ENCODE measurements around the gene RIC1. TPM values are rescaled to one million over a fixed set of nuclear protein-coding genes. Genes with fewer than 3 reads are reported as not detected.

RIC1 gene
- total and polyA plus RNA-seq, 2 of the 13 experiments (the other 11 are each of a cell fraction or from before 2014, with no cell fraction given) = 18.2 to 19.0 TPM

GRCh38 chr9:5721279-5722087 is 92.6 kb downstream of the RIC1 start (continued):
- TF ChIP-seq, protein P1, sequence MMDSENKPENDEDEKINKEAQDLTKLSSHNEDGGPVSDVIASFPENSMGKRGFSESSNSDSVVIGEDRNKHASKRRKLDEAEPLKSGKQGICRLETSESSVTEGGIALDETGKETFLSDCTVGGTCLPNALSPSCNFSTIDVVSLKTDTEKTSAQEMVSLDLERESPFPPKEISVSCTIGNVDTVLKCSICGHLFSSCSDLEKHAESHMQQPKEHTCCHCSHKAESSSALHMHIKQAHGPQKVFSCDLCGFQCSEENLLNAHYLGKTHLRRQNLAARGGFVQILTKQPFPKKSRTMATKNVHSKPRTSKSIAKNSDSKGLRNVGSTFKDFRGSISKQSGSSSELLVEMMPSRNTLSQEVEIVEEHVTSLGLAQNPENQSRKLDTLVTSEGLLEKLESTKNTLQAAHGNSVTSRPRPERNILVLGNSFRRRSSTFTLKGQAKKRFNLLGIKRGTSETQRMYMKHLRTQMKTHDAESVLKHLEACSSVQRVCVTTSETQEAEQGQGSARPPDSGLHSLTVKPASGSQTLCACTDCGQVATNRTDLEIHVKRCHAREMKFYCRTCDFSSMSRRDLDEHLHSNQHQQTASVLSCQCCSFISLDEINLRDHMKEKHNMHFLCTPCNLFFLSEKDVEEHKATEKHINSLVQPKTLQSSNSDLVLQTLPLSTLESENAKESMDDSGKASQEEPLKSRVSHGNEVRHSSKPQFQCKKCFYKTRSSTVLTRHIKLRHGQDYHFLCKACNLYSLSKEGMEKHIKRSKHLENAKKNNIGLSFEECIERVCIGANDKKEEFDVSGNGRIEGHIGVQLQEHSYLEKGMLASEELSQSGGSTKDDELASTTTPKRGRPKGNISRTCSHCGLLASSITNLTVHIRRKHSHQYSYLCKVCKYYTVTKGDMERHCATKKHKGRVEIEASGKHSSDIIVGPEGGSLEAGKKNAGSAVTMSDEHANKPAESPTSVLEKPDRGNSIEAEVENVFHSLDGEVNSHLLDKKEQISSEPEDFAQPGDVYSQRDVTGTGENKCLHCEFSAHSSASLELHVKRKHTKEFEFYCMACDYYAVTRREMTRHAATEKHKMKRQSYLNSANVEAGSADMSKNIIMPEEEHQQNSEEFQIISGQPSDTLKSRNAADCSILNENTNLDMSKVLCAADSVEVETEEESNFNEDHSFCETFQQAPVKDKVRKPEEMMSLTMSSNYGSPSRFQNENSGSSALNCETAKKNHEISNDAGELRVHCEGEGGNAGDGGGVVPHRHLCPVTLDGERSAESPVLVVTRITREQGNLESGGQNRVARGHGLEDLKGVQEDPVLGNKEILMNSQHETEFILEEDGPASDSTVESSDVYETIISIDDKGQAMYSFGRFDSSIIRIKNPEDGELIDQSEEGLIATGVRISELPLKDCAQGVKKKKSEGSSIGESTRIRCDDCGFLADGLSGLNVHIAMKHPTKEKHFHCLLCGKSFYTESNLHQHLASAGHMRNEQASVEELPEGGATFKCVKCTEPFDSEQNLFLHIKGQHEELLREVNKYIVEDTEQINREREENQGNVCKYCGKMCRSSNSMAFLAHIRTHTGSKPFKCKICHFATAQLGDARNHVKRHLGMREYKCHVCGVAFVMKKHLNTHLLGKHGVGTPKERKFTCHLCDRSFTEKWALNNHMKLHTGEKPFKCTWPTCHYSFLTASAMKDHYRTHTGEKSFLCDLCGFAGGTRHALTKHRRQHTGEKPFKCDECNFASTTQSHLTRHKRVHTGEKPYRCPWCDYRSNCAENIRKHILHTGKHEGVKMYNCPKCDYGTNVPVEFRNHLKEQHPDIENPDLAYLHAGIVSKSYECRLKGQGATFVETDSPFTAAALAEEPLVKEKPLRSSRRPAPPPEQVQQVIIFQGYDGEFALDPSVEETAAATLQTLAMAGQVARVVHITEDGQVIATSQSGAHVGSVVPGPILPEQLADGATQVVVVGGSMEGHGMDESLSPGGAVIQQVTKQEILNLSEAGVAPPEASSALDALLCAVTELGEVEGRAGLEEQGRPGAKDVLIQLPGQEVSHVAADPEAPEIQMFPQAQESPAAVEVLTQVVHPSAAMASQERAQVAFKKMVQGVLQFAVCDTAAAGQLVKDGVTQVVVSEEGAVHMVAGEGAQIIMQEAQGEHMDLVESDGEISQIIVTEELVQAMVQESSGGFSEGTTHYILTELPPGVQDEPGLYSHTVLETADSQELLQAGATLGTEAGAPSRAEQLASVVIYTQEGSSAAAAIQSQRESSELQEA (CRISPR knock-in tag; IDR thresholded peaks at IDR 0.05; ENCODE audit: not compliant biosample characterization) = no peak
- TF ChIP-seq SALL2 (CRISPR knock-in tag; IDR thresholded peaks at IDR 0.05) = 0 out of 2 replicates have a peak, but pooled peaks have one; percentile 48
- no peak for TF ChIP-seq ZNF563 (CRISPR knock-in tag; IDR thresholded peaks at IDR 0.05)
- TF ChIP-seq MAFG (CRISPR knock-in tag; IDR thresholded peaks at IDR 0.05) = no peak
- TF ChIP-seq ZFP82 (CRISPR knock-in tag; IDR thresholded peaks at IDR 0.05; ENCODE audit: borderline replicate concordance) = no peak; the same call in 1 of the 2 replicates
- TF ChIP-seq, protein P2, sequence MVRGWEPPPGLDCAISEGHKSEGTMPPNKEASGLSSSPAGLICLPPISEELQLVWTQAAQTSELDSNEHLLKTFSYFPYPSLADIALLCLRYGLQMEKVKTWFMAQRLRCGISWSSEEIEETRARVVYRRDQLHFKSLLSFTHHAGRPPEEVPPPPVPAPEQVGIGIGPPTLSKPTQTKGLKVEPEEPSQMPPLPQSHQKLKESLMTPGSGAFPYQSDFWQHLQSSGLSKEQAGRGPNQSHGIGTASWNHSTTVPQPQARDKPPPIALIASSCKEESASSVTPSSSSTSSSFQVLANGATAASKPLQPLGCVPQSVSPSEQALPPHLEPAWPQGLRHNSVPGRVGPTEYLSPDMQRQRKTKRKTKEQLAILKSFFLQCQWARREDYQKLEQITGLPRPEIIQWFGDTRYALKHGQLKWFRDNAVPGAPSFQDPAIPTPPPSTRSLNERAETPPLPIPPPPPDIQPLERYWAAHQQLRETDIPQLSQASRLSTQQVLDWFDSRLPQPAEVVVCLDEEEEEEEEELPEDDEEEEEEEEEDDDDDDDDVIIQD (CRISPR knock-in tag; IDR thresholded peaks at IDR 0.05; ENCODE audit: low read depth) = peak; percentile 79; the same call in 1 of the 2 replicates
- no peak for TF ChIP-seq SNRNP70 (IDR thresholded peaks at IDR 0.05; ENCODE audit: low read depth, low read length)
- TF ChIP-seq ZNF329 (CRISPR knock-in tag; IDR thresholded peaks at IDR 0.05; ENCODE audit: low read depth) = no peak
- TF ChIP-seq ZNF639 (CRISPR knock-in tag; conservative IDR thresholded peaks at IDR 0.05) = no peak
- no peak for TF ChIP-seq ZNF432 (CRISPR knock-in tag; IDR thresholded peaks at IDR 0.05; ENCODE audit: borderline replicate concordance)
- no peak for TF ChIP-seq RBAK (CRISPR knock-in tag; IDR thresholded peaks at IDR 0.05)
- TF ChIP-seq MED13 (CRISPR knock-in tag; IDR thresholded peaks at IDR 0.05) = no peak
- no peak for TF ChIP-seq ZNF232 (CRISPR knock-in tag; IDR thresholded peaks at IDR 0.05; ENCODE audit: borderline replicate concordance)
- no peak for TF ChIP-seq HMG20B (CRISPR knock-in tag; conservative IDR thresholded peaks at IDR 0.05)
- no peak for TF ChIP-seq ZNF607 (CRISPR knock-in tag; IDR thresholded peaks at IDR 0.05; ENCODE audit: borderline replicate concordance)
- TF ChIP-seq SMARCC2 (IDR thresholded peaks at IDR 0.05) = no peak
- TF ChIP-seq NR2F6 (IDR thresholded peaks at IDR 0.05) = peak; percentile 48; the same call in 1 of the 2 replicates
- 0 out of 2 replicates have a peak, but pooled peaks have one; percentile 2 for TF ChIP-seq NR2F6 (CRISPR knock-in tag; IDR thresholded peaks at IDR 0.05)
- TF ChIP-seq SRY (CRISPR knock-in tag; IDR thresholded peaks at IDR 0.05) = no peak
